ENCODE data around the gene MYL3. TPM values are rescaled to one million over a fixed set of nuclear protein-coding genes. Genes with fewer than 3 reads are reported as not detected.
A peak's percentile ranks its signal among the peaks of the same experiment; 100 is the strongest.

The MYL3 gene
- polyA plus RNA-seq, 1 donor from 2014 or later: 2.1 TPM

DNA sequence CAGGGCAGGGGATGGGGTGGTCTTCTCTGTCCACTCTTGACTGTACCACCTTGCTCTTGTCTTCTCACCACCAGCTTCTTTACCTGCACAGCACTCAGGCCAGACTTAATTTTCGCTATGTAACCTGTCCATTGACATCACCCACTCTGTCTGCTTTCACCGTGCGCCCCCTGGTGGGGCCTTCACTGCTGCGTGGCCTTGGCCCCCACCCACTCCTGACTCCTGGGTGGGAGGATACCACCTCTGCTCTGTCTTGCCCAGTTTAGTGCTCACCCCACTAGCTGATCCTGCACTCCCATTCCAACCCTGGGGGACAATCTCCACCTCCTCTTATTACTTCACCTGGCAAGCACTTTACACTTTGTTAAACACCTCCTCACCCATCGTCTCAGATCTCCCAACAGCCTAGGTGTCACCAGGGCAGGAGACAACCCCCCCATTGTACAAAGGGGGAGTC is 32.0 kb upstream of the MYL3 start:
- TF ChIP-seq POLR2AphosphoS5 (IDR thresholded peaks at IDR 0.05): no peak
- no peak for TF ChIP-seq MXI1 (conservative IDR thresholded peaks at IDR 0.05; ENCODE audit: poor library complexity, severe bottlenecking)
- TF ChIP-seq EZH2 (IDR thresholded peaks at IDR 0.05; ENCODE audit: borderline replicate concordance, insufficient read depth, low read length, poor library complexity, severe bottlenecking): no peak
- TF ChIP-seq, protein P1, sequence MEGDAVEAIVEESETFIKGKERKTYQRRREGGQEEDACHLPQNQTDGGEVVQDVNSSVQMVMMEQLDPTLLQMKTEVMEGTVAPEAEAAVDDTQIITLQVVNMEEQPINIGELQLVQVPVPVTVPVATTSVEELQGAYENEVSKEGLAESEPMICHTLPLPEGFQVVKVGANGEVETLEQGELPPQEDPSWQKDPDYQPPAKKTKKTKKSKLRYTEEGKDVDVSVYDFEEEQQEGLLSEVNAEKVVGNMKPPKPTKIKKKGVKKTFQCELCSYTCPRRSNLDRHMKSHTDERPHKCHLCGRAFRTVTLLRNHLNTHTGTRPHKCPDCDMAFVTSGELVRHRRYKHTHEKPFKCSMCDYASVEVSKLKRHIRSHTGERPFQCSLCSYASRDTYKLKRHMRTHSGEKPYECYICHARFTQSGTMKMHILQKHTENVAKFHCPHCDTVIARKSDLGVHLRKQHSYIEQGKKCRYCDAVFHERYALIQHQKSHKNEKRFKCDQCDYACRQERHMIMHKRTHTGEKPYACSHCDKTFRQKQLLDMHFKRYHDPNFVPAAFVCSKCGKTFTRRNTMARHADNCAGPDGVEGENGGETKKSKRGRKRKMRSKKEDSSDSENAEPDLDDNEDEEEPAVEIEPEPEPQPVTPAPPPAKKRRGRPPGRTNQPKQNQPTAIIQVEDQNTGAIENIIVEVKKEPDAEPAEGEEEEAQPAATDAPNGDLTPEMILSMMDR (IDR thresholded peaks at IDR 0.05; ENCODE audit: poor library complexity, severe bottlenecking): peak; percentile 55
- TF ChIP-seq RAD21 (conservative IDR thresholded peaks at IDR 0.05): peak; percentile 40
- TF ChIP-seq EP300 (conservative IDR thresholded peaks at IDR 0.05; ENCODE audit: poor library complexity, severe bottlenecking): no peak
- TF ChIP-seq SMC3 (conservative IDR thresholded peaks at IDR 0.05; ENCODE audit: poor library complexity): peak; percentile 62
- TF ChIP-seq, protein P2, sequence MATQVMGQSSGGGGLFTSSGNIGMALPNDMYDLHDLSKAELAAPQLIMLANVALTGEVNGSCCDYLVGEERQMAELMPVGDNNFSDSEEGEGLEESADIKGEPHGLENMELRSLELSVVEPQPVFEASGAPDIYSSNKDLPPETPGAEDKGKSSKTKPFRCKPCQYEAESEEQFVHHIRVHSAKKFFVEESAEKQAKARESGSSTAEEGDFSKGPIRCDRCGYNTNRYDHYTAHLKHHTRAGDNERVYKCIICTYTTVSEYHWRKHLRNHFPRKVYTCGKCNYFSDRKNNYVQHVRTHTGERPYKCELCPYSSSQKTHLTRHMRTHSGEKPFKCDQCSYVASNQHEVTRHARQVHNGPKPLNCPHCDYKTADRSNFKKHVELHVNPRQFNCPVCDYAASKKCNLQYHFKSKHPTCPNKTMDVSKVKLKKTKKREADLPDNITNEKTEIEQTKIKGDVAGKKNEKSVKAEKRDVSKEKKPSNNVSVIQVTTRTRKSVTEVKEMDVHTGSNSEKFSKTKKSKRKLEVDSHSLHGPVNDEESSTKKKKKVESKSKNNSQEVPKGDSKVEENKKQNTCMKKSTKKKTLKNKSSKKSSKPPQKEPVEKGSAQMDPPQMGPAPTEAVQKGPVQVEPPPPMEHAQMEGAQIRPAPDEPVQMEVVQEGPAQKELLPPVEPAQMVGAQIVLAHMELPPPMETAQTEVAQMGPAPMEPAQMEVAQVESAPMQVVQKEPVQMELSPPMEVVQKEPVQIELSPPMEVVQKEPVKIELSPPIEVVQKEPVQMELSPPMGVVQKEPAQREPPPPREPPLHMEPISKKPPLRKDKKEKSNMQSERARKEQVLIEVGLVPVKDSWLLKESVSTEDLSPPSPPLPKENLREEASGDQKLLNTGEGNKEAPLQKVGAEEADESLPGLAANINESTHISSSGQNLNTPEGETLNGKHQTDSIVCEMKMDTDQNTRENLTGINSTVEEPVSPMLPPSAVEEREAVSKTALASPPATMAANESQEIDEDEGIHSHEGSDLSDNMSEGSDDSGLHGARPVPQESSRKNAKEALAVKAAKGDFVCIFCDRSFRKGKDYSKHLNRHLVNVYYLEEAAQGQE (IDR thresholded peaks at IDR 0.05; ENCODE audit: borderline replicate concordance): no peak
- TF ChIP-seq TAF1 (IDR thresholded peaks at IDR 0.05; ENCODE audit: low read depth): no peak

DNA sequence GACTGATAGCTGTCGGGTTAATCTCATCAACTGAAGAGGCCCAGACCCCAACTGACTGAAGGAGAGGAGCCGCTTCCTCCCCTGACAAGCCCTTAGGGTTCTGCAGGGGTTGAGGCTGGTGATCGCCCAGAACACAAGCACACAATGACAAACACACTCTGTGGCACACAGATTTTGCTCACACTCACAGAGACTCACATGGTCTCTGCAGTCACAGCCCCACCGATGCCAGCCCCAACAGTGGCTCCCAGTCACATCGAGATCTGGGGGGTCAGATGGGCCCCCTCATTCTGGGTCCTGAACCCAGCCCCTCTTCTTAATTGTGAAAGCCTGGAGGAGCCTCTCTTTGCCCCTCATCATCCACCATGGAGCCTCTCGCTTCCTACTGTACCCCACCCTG is 31.0 kb upstream of the MYL3 start:
- H2AFZ ChIP-seq (ENCODE audit: low read depth, low read length): no peak overlapping the region
- no peaks in the 10 kb centered on the region for H4K20me1 ChIP-seq (ENCODE audit: insufficient read depth)
- no peak overlapping the region for H3K9ac ChIP-seq (ENCODE audit: low read length)
- H3K79me2 ChIP-seq (replicated peaks; ENCODE audit: insufficient read depth, low read length): no peaks in the 10 kb centered on the region
- no peak overlapping the region for H3K4me2 ChIP-seq (ENCODE audit: low read length)
- H3K36me3 ChIP-seq (ENCODE audit: insufficient read depth, low read length): no peaks in the 10 kb centered on the region
- H3K9me2 ChIP-seq (ENCODE audit: insufficient read depth, low read length): no peaks in the 10 kb centered on the region
- H3K27me3 ChIP-seq (ENCODE audit: insufficient read depth, low read depth, low read length): peaks cover 9% of the 10 kb centered on the region
- TF ChIP-seq RAD21 (conservative IDR thresholded peaks at IDR 0.05) (no peak), SMC3 (conservative IDR thresholded peaks at IDR 0.05; ENCODE audit: poor library complexity) (no peak), TAF1 (IDR thresholded peaks at IDR 0.05; ENCODE audit: low read depth) (no peak), EP300 (conservative IDR thresholded peaks at IDR 0.05; ENCODE audit: poor library complexity, severe bottlenecking) (no peak), EZH2 (IDR thresholded peaks at IDR 0.05; ENCODE audit: borderline replicate concordance, insufficient read depth, low read length, poor library complexity, severe bottlenecking) (no peak), MXI1 (conservative IDR thresholded peaks at IDR 0.05; ENCODE audit: poor library complexity, severe bottlenecking) (no peak), POLR2AphosphoS5 (IDR thresholded peaks at IDR 0.05) (no peak)
- TF ChIP-seq, protein P2 (IDR thresholded peaks at IDR 0.05; ENCODE audit: borderline replicate concordance): no peak
- TF ChIP-seq, protein P1 (IDR thresholded peaks at IDR 0.05; ENCODE audit: poor library complexity, severe bottlenecking): no peak
- H3K9me3 ChIP-seq (ENCODE audit: low read length): no peaks in the 10 kb centered on the region
- H3K4me3 ChIP-seq (ENCODE audit: low read length): no peak overlapping the region
- no peak overlapping the region for H3K27ac ChIP-seq (ENCODE audit: low read length)
- H3F3A ChIP-seq (ENCODE audit: insufficient read depth, low read length, poor library complexity, severe bottlenecking): no peaks in the 10 kb centered on the region

More for the DNA sequence above, 32.0 kb upstream of the MYL3 start:
- H3K9me2 ChIP-seq (ENCODE audit: insufficient read depth, low read length): no peaks in the 10 kb centered on the region
- no peaks in the 10 kb centered on the region for H3K79me2 ChIP-seq (replicated peaks; ENCODE audit: insufficient read depth, low read length)
- no peak overlapping the region for H3K4me3 ChIP-seq (ENCODE audit: low read length)
- H3K4me2 ChIP-seq (ENCODE audit: low read length): no peak overlapping the region
- no peaks in the 10 kb centered on the region for H3K9me3 ChIP-seq (ENCODE audit: low read length)
- H3K27ac ChIP-seq (ENCODE audit: low read length): no peak overlapping the region
- H3F3A ChIP-seq (ENCODE audit: insufficient read depth, low read length, poor library complexity, severe bottlenecking): no peaks in the 10 kb centered on the region
- no peak overlapping the region for H2AFZ ChIP-seq (ENCODE audit: low read depth, low read length)
- peaks cover 9% of the 10 kb centered on the region for H3K27me3 ChIP-seq (ENCODE audit: insufficient read depth, low read depth, low read length)
- no peak overlapping the region for H3K9ac ChIP-seq (ENCODE audit: low read length)
- no peaks in the 10 kb centered on the region for H3K36me3 ChIP-seq (ENCODE audit: insufficient read depth, low read length)
- H4K20me1 ChIP-seq (ENCODE audit: insufficient read depth): no peaks in the 10 kb centered on the region

All from neural cell (in vitro differentiated cells).